HG03439 (cell line): Measurements from ENCODE around the gene STAG1.
"Not testable (repeated sequence)": the region's sequence is repeated elsewhere in the genome, so short reads cannot be mapped to it uniquely, and the experiment has no call there.

ENCODE experiments used
- ATAC-seq: cut with Tn5 transposase; IDR thresholded peaks from one replicate; pipeline ENCODE4 v1.9.1; 2021; ENCODE audit warnings: mild to moderate bottlenecking, moderate library complexity; ENCODE audit not compliant: unreplicated experiment

STAG1 gene

DNA sequence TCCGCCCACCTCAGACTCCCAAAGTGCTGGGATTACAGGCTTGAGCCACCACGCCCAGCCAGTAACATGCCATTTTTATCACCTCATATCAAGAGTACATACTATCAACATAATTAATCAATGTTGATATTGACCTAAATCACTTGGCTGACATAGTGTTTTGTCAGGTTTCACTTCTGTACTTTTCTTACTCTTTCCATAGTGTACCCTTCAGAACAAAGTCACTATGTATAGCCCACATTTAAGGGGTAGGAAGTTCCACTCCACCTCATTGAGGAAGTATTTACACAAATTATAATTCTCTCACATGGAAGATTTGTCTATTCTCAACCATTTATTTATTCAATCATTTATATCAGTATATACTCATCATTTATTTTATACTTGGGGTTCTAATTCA, 145.2 kb downstream of the STAG1 start:
- ATAC-seq = no peak

GRCh38 chr3:136606216-136606615, 146.0 kb downstream of the STAG1 start:
- not testable (repeated sequence) for ATAC-seq

GRCh38 chr3:136604961-136605360, 147.2 kb downstream of the STAG1 start:
- no peak for ATAC-seq

DNA sequence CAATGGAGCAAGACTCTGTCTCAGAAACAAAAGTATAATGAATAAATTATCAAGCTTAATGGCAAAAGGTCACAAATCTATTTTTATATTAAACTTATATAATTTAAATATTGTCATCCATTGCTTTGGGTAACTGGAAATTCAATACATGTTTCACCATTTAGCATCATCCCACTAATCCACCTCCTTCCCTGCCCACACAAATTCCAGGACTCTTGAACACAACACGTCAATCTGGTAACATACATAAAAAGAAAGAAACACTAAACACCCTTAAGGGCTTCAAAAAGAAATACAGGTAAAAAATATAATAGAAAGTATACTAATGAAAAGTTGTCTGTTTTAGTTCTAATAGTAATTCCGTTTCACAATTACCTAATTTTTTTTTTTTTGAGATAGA, 149.4 kb downstream of the STAG1 start:
- no peak for ATAC-seq

DNA sequence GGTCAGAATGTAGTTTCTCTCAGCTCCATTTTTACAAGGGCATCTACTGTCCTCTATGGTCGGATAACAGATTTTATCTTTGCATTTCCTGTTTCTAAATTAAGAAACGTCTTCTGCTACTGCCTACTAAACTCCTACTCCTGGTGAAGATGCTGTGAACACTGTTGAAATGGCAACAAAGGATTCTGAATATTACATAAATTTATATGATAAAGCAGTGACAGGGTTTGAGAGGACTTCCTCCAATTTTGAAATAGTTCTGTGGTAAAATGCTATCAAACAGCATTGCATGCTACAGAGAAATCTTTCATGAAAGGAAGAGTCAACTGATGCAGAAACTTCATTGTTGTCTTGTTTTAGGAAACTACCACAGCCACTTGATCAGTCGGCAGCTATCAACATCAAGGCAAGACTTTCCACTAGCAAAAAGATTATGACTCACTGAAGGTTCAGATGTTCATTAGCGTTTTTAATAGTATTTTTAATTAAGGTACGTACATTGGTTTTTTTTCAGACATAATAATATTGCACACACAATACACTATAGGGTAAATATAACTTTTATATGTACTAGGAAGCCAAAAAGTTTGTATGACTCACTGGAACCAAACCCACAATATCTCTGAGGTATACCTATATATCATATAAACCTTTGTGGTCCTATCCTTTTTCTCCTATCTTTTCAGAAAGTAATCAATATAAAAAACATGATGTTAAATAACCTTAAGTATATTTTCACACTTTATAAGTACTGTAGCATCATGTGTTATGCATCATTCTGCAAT, 156.1 kb downstream of the STAG1 start:
- ATAC-seq = no peak

GRCh38 chr3:136586580-136586979, 165.6 kb downstream of the STAG1 start:
- no peak for ATAC-seq

DNA sequence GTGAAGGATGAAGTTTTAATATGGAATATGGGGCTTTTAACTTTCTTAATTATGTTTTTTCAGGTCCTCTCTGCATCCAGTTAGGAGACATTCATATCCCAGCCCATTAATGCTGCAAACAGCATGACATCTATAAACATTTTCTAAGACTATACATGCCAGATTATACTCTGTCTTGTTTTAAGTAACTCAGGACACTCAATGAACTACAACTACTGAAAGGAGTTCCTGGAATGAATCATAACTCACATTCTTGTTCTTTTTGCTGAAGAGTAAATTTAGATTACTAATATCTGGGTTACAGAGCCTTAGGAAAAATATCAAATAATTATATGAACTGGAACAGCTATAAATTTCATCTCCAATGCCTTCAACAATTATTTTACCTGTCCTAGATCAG, 167.4 kb downstream of the STAG1 start:
- ATAC-seq = no peak

- no peak for ATAC-seq
Observed at GRCh38 chr3:136583823-136584222, 168.4 kb downstream of the STAG1 start.

DNA sequence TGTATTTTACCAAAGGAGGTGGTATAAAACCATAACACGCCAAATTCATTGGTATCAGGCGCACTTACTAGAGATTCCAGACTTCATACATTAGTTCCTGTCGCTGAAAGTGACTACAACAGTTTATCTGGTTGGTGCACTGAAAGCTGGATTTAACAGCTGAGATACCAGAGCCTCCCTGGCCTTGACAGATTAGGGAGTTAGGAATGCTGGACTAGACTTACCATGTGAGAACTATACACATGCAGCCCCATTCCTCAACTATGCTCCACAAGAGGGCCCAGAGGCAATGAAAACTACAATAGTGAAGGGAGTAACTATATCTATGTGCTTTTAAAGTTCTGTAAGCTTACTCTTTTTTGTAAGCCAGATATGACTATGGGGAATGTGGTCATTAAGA, 174.4 kb downstream of the STAG1 start:
- no peak for ATAC-seq

GRCh38 chr3:136576279-136577009, 175.7 kb downstream of the STAG1 start:
- no peak for ATAC-seq

- ATAC-seq = no peak
Observed at GRCh38 chr3:136567599-136568188, 184.5 kb downstream of the STAG1 start.

- not testable (repeated sequence) for ATAC-seq
Observed at GRCh38 chr3:136564962-136565361, 187.2 kb downstream of the STAG1 start.

DNA sequence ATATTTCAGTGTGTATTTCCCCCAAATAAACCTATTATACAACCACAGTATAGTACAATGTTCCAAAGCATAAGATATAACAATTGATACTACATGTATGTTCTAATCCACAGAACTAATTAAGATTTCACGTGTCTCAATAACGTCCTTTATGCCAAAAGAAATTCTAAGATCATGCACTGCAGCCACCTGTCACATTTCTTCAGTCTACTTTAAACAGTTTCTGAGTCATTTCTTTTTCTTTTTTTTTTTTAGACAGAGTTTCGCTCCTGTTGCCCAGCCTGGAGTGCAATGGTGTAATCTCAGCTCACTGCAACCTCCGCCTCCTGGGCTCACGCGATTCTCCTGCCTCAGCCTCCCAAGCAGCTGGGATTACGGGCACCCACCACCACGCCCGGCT, 190.2 kb downstream of the STAG1 start:
- no peak for ATAC-seq

- no peak for ATAC-seq
Observed at GRCh38 chr3:136559896-136560295, 192.3 kb downstream of the STAG1 start.

DNA sequence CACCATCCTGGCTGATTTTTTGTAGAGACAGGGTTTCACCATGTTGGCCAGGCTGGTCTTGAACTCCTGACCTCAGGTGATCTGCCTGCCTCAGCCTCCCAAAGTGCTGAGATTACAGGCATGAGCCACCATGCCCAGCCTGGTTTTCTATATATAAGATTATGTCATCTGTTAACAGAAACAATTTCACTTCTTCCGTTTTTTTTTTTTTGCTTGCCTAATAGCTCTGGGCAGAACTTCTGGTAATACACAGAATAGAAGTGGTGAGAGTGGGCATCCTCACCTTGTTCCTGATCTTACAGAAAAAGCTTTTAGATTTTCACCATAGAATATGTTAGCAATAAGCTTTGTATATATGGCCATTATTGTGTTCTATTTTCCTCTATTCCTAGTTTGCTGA, 202.7 kb downstream of the STAG1 start:
- not testable (repeated sequence) for ATAC-seq

DNA sequence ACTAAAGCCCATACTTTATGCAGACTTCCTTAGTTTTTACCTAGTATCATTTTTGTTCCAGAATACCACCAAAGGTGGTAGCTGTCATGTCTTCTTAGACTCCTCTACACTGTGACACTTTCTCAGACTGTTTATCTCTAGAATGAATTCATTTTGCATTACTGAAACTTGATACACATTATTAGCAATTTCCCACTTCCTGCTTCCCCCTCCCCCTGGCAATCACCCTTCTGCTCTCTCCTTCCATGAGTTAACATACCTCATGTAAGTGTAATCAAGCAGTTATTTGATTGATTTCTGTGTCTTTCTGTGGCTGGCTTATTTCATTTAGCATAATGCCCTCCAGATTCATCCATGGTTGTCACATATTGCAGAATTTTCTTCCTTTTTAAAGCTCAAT, 204.9 kb downstream of the STAG1 start:
- no peak for ATAC-seq

- no peak for ATAC-seq
Observed at GRCh38 chr3:136546720-136547119, 205.5 kb downstream of the STAG1 start.

DNA sequence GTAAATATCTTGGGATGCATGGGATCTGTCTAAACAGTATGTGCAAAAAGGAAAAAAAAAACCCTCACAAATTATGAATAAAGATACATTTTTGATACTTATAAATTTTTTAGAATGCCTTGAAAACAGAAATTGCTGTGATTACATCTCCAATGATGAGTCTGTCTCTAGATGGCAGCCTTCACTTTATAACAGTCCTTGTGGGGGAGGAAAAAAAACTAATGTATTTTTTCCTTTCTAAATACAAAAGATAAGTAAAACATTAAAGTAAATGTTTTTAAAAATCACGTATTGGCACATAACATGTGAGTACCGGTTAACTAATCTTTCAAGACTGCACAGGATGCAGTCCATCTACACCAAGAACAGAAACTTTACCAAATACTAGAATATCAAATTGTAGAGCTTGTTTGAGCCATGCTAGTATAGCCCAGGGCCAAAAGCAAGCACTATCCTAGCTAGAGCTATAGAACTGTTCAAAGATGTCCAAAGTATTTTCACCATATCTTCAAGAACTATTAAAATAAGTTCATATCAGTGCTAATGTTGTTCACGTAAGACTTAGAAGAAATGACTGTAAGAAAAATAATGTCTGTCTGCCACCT, 206.4 kb downstream of the STAG1 start:
- no peak for ATAC-seq

DNA sequence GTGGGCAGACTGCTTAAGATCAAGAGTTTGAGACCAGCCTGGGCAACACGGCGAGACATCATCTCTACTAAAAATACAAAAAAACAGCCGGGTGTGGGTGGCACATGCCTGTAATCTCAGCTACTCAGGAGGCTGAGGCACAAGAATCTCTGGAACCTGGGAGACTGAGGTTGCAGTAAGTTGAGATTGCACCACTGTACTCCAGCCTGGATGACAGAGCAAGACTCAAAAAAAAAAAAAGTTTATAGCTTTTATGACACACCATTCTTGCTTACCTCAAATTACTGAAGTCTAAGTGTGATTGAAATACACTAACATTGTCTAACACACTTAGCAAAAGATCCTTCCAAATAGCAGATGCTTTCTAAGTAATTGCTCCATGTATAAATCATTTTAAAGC, 207.6 kb downstream of the STAG1 start:
- ATAC-seq = no peak

DNA sequence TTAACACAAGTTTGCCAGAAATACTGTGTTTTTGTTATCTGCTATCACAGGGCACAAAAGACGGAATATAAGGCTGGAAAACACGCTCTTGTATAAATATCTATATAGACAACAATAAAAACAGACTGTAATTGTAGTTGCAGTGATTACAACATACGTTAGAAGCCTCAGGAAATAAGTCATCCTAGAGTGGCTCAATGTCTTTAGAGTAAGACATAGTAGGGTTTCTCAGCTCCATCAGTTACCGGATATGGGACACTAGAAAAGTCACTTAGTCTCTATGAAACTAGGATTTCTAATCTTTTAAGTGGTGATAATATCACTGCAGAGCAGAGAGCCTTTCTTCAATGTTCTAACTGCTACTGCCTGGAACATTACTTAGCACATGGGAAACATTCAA, 208.8 kb downstream of the STAG1 start:
- no peak for ATAC-seq

- no peak for ATAC-seq
Observed at GRCh38 chr3:136535906-136536305, 216.3 kb downstream of the STAG1 start.

- ATAC-seq = no peak
Observed at GRCh38 chr3:136532766-136533165, 219.4 kb downstream of the STAG1 start.
